Measurements from ENCODE around the gene CEP85. TPM values are rescaled to one million over a fixed set of nuclear protein-coding genes. Genes with fewer than 3 reads are reported as not detected.

Gene CEP85
- total RNA-seq, 1 donor from 2014 or later = 10.2 TPM

- H3K4me1 ChIP-seq = no peaks in the 10 kb centered on the region
- ATAC-seq (no peak), DNase-seq (no peak)
- no peak overlapping the region for H3K4me3 ChIP-seq
- H3K27ac ChIP-seq = no peak overlapping the region
- TF ChIP-seq, protein P1, sequence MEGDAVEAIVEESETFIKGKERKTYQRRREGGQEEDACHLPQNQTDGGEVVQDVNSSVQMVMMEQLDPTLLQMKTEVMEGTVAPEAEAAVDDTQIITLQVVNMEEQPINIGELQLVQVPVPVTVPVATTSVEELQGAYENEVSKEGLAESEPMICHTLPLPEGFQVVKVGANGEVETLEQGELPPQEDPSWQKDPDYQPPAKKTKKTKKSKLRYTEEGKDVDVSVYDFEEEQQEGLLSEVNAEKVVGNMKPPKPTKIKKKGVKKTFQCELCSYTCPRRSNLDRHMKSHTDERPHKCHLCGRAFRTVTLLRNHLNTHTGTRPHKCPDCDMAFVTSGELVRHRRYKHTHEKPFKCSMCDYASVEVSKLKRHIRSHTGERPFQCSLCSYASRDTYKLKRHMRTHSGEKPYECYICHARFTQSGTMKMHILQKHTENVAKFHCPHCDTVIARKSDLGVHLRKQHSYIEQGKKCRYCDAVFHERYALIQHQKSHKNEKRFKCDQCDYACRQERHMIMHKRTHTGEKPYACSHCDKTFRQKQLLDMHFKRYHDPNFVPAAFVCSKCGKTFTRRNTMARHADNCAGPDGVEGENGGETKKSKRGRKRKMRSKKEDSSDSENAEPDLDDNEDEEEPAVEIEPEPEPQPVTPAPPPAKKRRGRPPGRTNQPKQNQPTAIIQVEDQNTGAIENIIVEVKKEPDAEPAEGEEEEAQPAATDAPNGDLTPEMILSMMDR (IDR thresholded peaks at IDR 0.05) = no peak
- intact Hi-C loops (cut with DNase I) = no loop called here
- H3K27me3 ChIP-seq (ENCODE audit: low read depth) = no peaks in the 10 kb centered on the region
- H3K36me3 ChIP-seq = no peaks in the 10 kb centered on the region
- H3K9me3 ChIP-seq = no peaks in the 10 kb centered on the region
These were observed 44.2 kb upstream of the CEP85 start for GRCh38 chr1:26189751-26190275.

- no peaks in the 10 kb centered on the region for H3K9me3 ChIP-seq
- H3K36me3 ChIP-seq = no peaks in the 10 kb centered on the region
- intact Hi-C loops (cut with DNase I) = no loop called here
- no peak within 1 kb of the TSS for H3K27ac ChIP-seq
- no peak within 1 kb of the TSS for H3K4me3 ChIP-seq
- H3K27me3 ChIP-seq (ENCODE audit: low read depth) = no peaks in the 10 kb centered on the region
- TF ChIP-seq, protein P1 (IDR thresholded peaks at IDR 0.05) = no peak
- no peaks in the 10 kb centered on the region for H3K4me1 ChIP-seq
- ATAC-seq (peak; percentile 5), DNase-seq (no peak)
These were observed 43.5 kb upstream of the CEP85 start, which contains the start of gene CATSPER4 for GRCh38 chr1:26190373-26190987. TSS of gene CATSPER4 (plus strand) at chr1:26190602. CDS start at chr1:26190628, 26 bp downstream.

- H3K27ac ChIP-seq = no peak overlapping the region
These were observed 42.3 kb upstream of the CEP85 start for GRCh38 chr1:26191739-26192138.

DNA sequence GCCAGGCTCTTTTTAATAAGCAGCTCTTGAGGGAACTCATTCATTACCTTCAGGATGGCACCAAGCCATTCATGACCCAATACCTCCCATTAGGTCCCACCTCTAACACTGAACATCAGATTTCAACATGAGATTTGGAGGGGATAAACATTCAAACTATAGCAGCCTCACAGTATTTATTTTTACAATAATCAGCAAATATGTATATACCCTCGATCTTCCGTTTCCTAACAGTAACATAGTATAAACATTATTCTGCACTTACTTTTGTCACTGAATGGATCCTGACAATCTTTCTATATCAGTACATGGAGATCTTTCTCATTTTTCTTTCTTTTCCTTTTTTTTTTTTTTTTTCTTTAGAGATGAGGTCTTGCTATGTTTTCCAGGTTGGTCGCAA is 38.2 kb upstream of the CEP85 start:
- Histone ChIP-seq H3K4me1 (no peaks in the 10 kb centered on the region), H3K36me3 (no peaks in the 10 kb centered on the region), H3K27ac (no peak overlapping the region), H3K27me3 (ENCODE audit: low read depth) (no peaks in the 10 kb centered on the region), H3K4me3 (no peak overlapping the region), H3K9me3 (no peaks in the 10 kb centered on the region)
- no peak for DNase-seq
- intact Hi-C loops (cut with DNase I) = no loop called here
- no peak for ATAC-seq
- TF ChIP-seq, protein P1 (IDR thresholded peaks at IDR 0.05) = no peak

More at GRCh38 chr1:26191739-26192138, 42.3 kb upstream of the CEP85 start:
- ATAC-seq (no peak), DNase-seq (no peak)
- TF ChIP-seq, protein P1 (IDR thresholded peaks at IDR 0.05) = no peak
- H3K27me3 ChIP-seq (ENCODE audit: low read depth) = no peaks in the 10 kb centered on the region
- intact Hi-C loops (cut with DNase I) = no loop called here
- no peaks in the 10 kb centered on the region for H3K4me1 ChIP-seq
- H3K9me3 ChIP-seq = no peaks in the 10 kb centered on the region
- no peak overlapping the region for H3K4me3 ChIP-seq
- H3K36me3 ChIP-seq = no peaks in the 10 kb centered on the region

GRCh38 chr1:26197301-26197700 is 36.7 kb upstream of the CEP85 start:
- Histone ChIP-seq H3K4me1 (peaks cover 4% of the 10 kb centered on the region), H3K4me3 (no peak overlapping the region), H3K27ac (no peak overlapping the region), H3K9me3 (no peaks in the 10 kb centered on the region), H3K36me3 (no peaks in the 10 kb centered on the region), H3K27me3 (ENCODE audit: low read depth) (no peaks in the 10 kb centered on the region)
- DNase-seq = no peak
- intact Hi-C loops (cut with DNase I) = no loop called here
- TF ChIP-seq, protein P1 (IDR thresholded peaks at IDR 0.05) = no peak
- no peak for ATAC-seq

All from lower lobe of right lung (tissue), 2 donors.